GM21825 (cell line): ENCODE results near the gene SRGAP2C.
"Not testable (repeated sequence)": the region's sequence is repeated elsewhere in the genome, so short reads cannot be mapped to it uniquely, and the experiment has no call there.

Source experiments
- ATAC-seq: cut with Tn5 transposase; IDR thresholded peaks from one replicate; pipeline ENCODE4 v1.9.1; 2021; ENCODE audit warnings: mild to moderate bottlenecking, moderate library complexity; ENCODE audit not compliant: unreplicated experiment

SRGAP2C gene

DNA sequence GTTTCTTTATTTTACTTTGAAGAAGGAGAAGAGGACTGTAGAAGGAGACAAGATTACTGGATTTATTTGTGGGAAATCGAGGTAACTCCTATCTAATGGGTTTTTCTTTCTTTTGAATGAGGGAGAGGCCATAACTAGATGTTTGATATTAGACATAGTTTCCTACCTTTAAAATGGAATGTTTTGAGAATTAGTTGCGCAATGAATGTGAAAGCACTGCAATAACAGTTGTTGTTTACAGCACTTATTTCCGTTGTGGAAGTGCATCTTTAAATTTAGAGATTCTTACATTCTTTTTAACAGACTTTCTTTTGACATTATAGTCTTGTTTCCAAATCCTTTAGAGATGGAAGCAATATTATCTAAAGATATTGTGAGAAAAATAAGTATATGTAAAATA, 229.0 kb downstream of the SRGAP2C start:
- ATAC-seq: no peak

DNA sequence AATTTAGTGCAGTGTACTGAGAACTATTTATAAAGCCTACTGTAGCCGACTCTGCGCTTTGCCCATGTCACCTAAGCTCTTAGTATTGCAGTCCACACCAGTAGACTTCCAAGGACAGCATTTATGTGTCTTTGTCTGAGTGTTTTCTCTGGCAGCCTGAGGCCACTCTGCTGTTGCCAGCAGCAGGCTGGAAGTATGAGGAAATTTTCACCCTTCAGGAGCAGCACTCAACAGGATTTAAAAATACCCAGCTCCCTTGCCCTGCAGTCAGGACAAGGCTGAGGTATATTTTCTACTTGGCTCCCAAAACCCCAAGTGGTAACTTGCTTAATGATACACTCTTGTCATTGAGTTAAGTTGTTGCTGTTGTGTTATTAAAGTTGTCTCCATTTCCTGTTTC, 230.1 kb downstream of the SRGAP2C start:
- no peak for ATAC-seq

- ATAC-seq: no peak
These were observed 232.6 kb downstream of the SRGAP2C start for GRCh38 chr1:121417325-121417923.

GRCh38 chr1:121418369-121419049, 233.7 kb downstream of the SRGAP2C start:
- ATAC-seq: no peak

DNA sequence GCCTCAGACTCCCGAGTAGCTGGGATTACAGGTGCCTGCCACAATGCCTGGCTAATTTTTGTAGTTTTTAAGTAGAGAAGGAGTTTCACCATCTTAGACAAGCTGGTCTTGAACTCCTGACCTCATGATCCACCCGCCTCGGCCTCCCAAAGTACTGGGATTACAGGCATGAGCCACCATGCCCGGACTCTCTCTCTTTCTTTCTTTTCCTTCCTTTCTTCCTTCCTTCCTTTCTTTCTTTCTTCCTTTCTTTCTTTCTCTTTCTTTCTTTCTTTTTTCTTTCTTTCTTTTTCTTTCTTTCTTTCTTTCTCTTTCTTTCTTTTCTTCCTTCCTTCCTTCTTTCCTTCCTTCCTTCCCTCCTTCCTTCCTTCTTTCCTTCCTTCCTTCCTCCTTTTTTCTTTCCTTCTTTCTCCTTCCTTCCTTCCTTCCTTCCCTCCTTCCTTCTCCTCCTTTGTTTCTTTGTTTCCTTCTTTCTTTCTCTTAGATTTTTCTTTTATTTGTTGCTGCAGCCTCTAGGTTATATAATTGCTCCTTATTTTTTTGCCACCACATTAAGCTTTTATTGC, 234.4 kb downstream of the SRGAP2C start:
- ATAC-seq: not testable (repeated sequence)

DNA sequence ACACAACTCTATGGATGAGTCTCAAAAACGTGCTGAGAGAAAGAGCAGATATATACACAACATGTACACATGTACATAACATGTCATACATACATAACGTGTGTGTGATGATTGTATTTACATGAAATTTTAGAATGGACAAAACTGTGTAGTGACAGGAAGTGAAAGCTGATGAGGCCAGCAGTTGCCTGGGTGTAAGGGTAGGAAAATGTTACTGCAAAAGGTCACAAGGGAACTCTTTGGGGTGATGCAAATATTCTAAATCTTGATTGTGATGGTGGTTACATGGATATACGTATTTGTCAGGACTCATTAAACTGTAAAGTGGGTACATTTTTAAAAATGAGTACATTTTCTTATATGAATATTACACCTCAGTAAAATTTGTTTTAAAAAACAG, 236.7 kb downstream of the SRGAP2C start:
- ATAC-seq: not testable (repeated sequence)

GRCh38 chr1:121423956-121424355, 239.2 kb downstream of the SRGAP2C start:
- ATAC-seq: not testable (repeated sequence)

GRCh38 chr1:121433517-121433916, 248.7 kb downstream of the SRGAP2C start:
- ATAC-seq: not testable (repeated sequence)

DNA sequence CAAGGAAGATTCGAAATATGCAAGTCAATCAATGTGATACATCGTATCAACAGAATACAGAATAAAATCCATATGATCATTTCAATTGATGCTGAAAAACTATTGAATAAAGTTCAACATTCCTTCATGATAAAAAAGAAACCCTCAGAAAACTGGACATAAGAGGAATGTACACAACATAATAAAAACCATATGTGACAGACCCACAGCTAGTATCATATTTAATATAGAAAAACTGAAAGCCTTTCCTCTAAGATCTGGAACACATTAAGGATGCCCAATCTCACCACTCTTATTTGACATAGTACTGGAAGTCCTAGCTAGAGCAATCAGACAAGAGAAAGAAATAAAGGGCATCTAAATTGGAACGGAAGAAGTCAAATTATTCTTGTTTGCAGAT, 254.1 kb downstream of the SRGAP2C start:
- not testable (repeated sequence) for ATAC-seq

DNA sequence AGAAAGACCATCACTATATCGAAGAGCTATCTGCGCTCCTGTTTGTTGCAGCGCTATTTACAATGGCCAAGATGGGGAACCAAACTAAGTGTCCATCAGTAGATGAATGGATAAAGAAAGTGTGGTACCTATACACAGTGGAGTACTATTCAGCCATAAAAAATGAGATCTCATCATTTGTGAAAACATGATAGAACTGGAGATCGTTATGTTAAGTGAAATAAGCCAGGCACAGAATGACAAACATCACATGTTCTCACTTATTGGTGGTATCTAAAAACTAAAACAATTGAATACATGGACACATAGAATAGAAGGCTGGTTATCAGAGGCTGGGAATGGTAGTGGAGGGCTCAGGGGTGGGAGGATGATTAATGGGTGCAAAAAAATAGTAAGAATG, 256.2 kb downstream of the SRGAP2C start:
- ATAC-seq: no peak
